HG03565 (cell line): ENCODE data around the gene PLPP1.

Experiments
- ATAC-seq: cut with Tn5 transposase; IDR thresholded peaks from one replicate; pipeline ENCODE4 v1.9.1; 2021; ENCODE audit warnings: mild to moderate bottlenecking, moderate library complexity; ENCODE audit not compliant: unreplicated experiment

PLPP1 gene

GRCh38 chr5:55534436-55535198 lies at the start of gene PLPP1:
PLPP1 (minus strand) TSS chr5:55534964; CDS start chr5:55534629, 335 bp downstream.
- ATAC-seq = peak; percentile 53

- no peak for ATAC-seq
Observed at GRCh38 chr5:55583578-55583977, 48.8 kb upstream of the PLPP1 start.

GRCh38 chr5:55582256-55582655 lies 47.5 kb upstream of the PLPP1 start:
- ATAC-seq = no peak

- ATAC-seq = no peak
Observed at GRCh38 chr5:55580042-55580441, 45.3 kb upstream of the PLPP1 start.

GRCh38 chr5:55578771-55579170 lies 44.0 kb upstream of the PLPP1 start:
- no peak for ATAC-seq

- ATAC-seq = no peak
Observed at GRCh38 chr5:55577353-55578060, 42.7 kb upstream of the PLPP1 start.

GRCh38 chr5:55576661-55577060 lies 41.9 kb upstream of the PLPP1 start:
- ATAC-seq = no peak

GRCh38 chr5:55575815-55576583 lies 41.2 kb upstream of the PLPP1 start:
- ATAC-seq = no peak

- ATAC-seq = no peak
Observed at GRCh38 chr5:55572600-55572999, 37.8 kb upstream of the PLPP1 start.

GRCh38 chr5:55572020-55572419 lies 37.3 kb upstream of the PLPP1 start:
- no peak for ATAC-seq

- no peak for ATAC-seq
Observed at GRCh38 chr5:55570570-55570969, 35.8 kb upstream of the PLPP1 start.

GRCh38 chr5:55570026-55570425 lies 35.3 kb upstream of the PLPP1 start:
- no peak for ATAC-seq

- no peak for ATAC-seq
Observed at GRCh38 chr5:55569513-55569865, 34.7 kb upstream of the PLPP1 start.

- no peak for ATAC-seq
Observed at GRCh38 chr5:55568654-55569512, 34.1 kb upstream of the PLPP1 start.

GRCh38 chr5:55564721-55565120 lies 30.0 kb upstream of the PLPP1 start:
- ATAC-seq = no peak

- no peak for ATAC-seq
Observed at GRCh38 chr5:55558484-55558883, 23.7 kb upstream of the PLPP1 start.

- ATAC-seq = no peak
Observed at GRCh38 chr5:55557123-55557522, 22.4 kb upstream of the PLPP1 start.

GRCh38 chr5:55554585-55555202 lies 19.9 kb upstream of the PLPP1 start:
- no peak for ATAC-seq

GRCh38 chr5:55551904-55552303 lies 17.1 kb upstream of the PLPP1 start:
- ATAC-seq = no peak

- ATAC-seq = no peak
Observed at GRCh38 chr5:55551358-55551757, 16.6 kb upstream of the PLPP1 start.
